Measurements from ENCODE around the gene UGT2B7. TPM values are rescaled to one million over a fixed set of nuclear protein-coding genes. Genes with fewer than 3 reads are reported as not detected.

Gene UGT2B7
- polyA plus RNA-seq, 1 of the 3 experiments (the other 2 are of a cell fraction): not detected

DNA sequence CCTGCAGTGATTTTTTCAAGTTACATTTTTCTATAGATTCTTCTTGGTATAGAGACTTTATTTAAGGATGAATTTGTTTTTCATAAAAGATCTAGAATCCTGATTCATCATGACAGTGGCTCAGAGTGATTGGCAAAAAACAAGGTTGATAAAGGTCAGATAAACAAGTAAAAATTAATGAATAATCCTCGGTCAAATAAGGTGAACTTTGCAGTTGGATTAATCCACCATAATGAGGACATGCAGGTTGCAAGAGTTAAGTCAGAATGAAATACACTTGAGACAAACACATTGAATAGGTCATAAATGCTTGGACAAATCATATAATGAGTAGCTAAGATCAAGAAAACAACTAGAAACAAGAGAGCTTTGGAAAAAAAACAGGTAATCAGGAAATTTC, 22.9 kb upstream of the UGT2B7 start:
- TF ChIP-seq RXRA (IDR thresholded peaks at IDR 0.05; ENCODE audit: borderline replicate concordance, low read depth): no peak
- TF ChIP-seq, protein P1, sequence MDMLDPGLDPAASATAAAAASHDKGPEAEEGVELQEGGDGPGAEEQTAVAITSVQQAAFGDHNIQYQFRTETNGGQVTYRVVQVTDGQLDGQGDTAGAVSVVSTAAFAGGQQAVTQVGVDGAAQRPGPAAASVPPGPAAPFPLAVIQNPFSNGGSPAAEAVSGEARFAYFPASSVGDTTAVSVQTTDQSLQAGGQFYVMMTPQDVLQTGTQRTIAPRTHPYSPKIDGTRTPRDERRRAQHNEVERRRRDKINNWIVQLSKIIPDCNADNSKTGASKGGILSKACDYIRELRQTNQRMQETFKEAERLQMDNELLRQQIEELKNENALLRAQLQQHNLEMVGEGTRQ (IDR thresholded peaks at IDR 0.05; ENCODE audit: borderline replicate concordance, low read depth, low read length): no peak
- TF ChIP-seq SMC3 (IDR thresholded peaks at IDR 0.05; ENCODE audit: low read depth, low read length): no peak
- TF ChIP-seq, protein P2, sequence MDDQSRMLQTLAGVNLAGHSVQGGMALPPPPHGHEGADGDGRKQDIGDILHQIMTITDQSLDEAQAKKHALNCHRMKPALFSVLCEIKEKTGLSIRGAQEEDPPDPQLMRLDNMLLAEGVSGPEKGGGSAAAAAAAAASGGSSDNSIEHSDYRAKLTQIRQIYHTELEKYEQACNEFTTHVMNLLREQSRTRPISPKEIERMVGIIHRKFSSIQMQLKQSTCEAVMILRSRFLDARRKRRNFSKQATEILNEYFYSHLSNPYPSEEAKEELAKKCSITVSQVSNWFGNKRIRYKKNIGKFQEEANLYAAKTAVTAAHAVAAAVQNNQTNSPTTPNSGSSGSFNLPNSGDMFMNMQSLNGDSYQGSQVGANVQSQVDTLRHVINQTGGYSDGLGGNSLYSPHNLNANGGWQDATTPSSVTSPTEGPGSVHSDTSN (IDR thresholded peaks at IDR 0.05): no peak
- no peak for TF ChIP-seq MEF2A (IDR thresholded peaks at IDR 0.05; ENCODE audit: borderline replicate concordance, low read depth)
- TF ChIP-seq, protein P3, sequence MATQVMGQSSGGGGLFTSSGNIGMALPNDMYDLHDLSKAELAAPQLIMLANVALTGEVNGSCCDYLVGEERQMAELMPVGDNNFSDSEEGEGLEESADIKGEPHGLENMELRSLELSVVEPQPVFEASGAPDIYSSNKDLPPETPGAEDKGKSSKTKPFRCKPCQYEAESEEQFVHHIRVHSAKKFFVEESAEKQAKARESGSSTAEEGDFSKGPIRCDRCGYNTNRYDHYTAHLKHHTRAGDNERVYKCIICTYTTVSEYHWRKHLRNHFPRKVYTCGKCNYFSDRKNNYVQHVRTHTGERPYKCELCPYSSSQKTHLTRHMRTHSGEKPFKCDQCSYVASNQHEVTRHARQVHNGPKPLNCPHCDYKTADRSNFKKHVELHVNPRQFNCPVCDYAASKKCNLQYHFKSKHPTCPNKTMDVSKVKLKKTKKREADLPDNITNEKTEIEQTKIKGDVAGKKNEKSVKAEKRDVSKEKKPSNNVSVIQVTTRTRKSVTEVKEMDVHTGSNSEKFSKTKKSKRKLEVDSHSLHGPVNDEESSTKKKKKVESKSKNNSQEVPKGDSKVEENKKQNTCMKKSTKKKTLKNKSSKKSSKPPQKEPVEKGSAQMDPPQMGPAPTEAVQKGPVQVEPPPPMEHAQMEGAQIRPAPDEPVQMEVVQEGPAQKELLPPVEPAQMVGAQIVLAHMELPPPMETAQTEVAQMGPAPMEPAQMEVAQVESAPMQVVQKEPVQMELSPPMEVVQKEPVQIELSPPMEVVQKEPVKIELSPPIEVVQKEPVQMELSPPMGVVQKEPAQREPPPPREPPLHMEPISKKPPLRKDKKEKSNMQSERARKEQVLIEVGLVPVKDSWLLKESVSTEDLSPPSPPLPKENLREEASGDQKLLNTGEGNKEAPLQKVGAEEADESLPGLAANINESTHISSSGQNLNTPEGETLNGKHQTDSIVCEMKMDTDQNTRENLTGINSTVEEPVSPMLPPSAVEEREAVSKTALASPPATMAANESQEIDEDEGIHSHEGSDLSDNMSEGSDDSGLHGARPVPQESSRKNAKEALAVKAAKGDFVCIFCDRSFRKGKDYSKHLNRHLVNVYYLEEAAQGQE (IDR thresholded peaks at IDR 0.05; ENCODE audit: low read depth, low read length): no peak
- TF ChIP-seq, protein P4, sequence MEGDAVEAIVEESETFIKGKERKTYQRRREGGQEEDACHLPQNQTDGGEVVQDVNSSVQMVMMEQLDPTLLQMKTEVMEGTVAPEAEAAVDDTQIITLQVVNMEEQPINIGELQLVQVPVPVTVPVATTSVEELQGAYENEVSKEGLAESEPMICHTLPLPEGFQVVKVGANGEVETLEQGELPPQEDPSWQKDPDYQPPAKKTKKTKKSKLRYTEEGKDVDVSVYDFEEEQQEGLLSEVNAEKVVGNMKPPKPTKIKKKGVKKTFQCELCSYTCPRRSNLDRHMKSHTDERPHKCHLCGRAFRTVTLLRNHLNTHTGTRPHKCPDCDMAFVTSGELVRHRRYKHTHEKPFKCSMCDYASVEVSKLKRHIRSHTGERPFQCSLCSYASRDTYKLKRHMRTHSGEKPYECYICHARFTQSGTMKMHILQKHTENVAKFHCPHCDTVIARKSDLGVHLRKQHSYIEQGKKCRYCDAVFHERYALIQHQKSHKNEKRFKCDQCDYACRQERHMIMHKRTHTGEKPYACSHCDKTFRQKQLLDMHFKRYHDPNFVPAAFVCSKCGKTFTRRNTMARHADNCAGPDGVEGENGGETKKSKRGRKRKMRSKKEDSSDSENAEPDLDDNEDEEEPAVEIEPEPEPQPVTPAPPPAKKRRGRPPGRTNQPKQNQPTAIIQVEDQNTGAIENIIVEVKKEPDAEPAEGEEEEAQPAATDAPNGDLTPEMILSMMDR (IDR thresholded peaks at IDR 0.05): no peak
- TF ChIP-seq, protein P5, sequence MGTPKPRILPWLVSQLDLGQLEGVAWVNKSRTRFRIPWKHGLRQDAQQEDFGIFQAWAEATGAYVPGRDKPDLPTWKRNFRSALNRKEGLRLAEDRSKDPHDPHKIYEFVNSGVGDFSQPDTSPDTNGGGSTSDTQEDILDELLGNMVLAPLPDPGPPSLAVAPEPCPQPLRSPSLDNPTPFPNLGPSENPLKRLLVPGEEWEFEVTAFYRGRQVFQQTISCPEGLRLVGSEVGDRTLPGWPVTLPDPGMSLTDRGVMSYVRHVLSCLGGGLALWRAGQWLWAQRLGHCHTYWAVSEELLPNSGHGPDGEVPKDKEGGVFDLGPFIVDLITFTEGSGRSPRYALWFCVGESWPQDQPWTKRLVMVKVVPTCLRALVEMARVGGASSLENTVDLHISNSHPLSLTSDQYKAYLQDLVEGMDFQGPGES (IDR thresholded peaks at IDR 0.05; ENCODE audit: low read depth, low read length): no peak
- no peaks in the 10 kb centered on the region for H3K27me3 ChIP-seq (ENCODE audit: insufficient read depth)
- no peaks in the 10 kb centered on the region for H3K79me2 ChIP-seq (ENCODE audit: insufficient read depth)
- H3K27ac ChIP-seq (ENCODE audit: low read depth in 2 of 2, low read length in 1 of 2): no peak overlapping the region
- H3K9me3 ChIP-seq: no peaks in the 10 kb centered on the region
- no peaks in the 10 kb centered on the region for H3K4me1 ChIP-seq (ENCODE audit: control insufficient read depth in 1 of 2, insufficient read depth in 2 of 2, low read depth in 1 of 2, low read length in 1 of 2)
- no peaks in the 10 kb centered on the region for H3F3A ChIP-seq (replicated peaks; ENCODE audit: insufficient read depth)
- H4K20me1 ChIP-seq (ENCODE audit: insufficient read depth): no peaks in the 10 kb centered on the region
- H3K4me2 ChIP-seq: no peak overlapping the region
- POLR2A ChIA-PET: no interaction called here
- no peaks in the 10 kb centered on the region for H3K36me3 ChIP-seq (replicated peaks in 1 of 2; ENCODE audit: control insufficient read depth in 1 of 2, insufficient read depth in 2 of 2, low read length in 1 of 2)
- H2AFZ ChIP-seq (ENCODE audit: low read depth): no peak overlapping the region
- no peak overlapping the region for H3K4me3 ChIP-seq (ENCODE audit: low read depth in 2 of 2, low read length in 1 of 2)
- 9% methylated on average over 1 of the region's 1 CpG for WGBS (ENCODE audit: low lambda C conversion rate)
- no peaks in the 10 kb centered on the region for H3K9me2 ChIP-seq
- H3K9ac ChIP-seq: no peak overlapping the region
- no peak for DNase-seq
- CTCF ChIA-PET: no interaction called here

All from SK-N-SH (cell line).